DMS79 (cell line): ENCODE data around the gene PPIF.

Experiments
- DNase-seq: peaks from one replicate; lab custom pipeline; 2025; lab: John Stamatoyannopoulos, UW

The PPIF gene

GRCh38 chr10:79401015-79401921, 54.0 kb downstream of the PPIF start:
- DNase-seq = no peak

GRCh38 chr10:79402625-79402946, 55.3 kb downstream of the PPIF start:
- no peak for DNase-seq

DNA sequence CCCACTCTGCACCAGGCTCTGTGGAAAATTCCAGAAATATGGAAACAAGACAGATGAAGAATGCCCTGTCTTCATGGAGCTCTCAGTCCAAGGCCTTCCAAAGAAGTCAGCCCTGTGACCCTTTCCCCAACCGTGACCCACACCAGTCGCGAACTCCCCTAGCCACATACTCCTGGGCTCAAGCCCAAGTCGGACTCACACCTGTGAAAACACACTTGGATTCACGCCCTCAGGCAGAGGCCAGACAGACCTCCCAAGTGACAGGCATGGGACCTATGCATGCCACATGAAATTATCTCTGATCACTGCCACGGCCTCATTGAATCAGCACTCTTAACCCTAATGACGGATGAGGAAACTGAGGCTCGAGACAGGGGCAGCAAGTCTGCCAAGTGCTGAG, 55.7 kb downstream of the PPIF start:
- DNase-seq = no peak

DNA sequence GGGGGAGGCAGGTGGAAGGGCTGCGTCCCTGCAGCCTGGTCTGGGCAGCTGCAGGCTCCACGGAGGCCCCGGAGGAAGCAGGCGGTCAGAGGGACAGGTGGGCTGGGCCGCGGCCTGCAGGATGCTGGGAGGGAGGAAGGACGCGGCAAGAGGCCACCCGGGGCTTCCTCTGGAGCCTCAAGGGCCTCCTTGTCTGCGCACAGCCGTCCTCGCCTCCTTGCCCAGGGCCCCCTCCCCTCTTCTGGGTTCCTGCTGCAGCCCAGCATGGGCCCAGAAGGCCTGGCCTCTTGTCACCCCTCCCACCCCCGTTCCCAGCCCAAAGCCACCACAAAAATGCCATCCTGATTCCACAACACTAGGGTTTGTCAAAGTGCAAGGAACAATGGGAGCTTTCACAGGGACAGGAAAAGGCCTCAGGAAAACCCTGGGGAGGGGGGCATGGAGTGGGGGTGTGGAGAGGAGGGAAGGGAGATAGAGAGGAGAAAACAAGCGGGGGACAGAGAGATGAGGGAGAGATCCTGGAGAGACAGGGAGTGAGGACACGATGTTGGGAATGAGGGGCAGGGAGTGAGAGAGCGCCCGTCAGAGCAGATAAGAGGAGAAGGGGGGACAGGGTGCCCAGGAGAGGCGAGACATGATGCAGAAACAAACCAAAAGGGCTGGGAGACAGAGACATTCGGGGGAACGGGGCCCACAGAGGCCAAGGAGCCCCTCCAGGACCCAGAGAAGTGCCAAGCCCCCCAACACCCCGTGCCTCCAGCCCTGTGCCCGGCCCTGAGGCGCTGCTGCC, 56.4 kb downstream of the PPIF start:
- no peak for DNase-seq

DNA sequence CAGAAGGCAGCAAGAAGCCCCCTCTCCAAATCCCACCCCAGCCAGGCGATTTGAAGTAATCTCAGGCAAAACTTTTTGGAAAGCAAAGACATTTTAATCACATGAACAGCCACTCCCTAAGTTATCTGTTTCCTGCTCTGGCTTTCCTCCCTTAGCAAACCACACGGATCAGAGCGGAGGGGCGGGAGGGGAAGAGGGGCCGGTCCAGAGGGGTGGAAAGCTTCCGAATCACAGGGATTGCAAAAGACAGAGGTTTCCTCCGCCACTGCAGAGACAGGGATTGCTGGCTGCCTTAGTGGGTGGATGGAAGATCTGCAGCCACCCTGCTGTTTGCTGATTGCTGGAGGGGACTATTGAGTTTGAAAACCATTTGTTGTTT, 57.0 kb downstream of the PPIF start:
- DNase-seq = no peak

GRCh38 chr10:79404690-79405131, 57.4 kb downstream of the PPIF start:
- no peak for DNase-seq
